GM23248 (cell line): ENCODE results near the gene PRODH.

ENCODE experiments used
- EZH2 ChIP-seq: fragments of 200-600 bp; sonication (generic); IDR thresholded peaks from 2 replicates; pipeline ENCODE4 v1.6.1; 2018; ENCODE audit warnings: antibody characterized with exemption, mild to moderate bottlenecking; ENCODE audit not compliant: insufficient read depth, poor library complexity, severe bottlenecking
- EZH2phosphoT487 ChIP-seq: fragments of 200-600 bp; sonication (generic); IDR thresholded peaks from 2 replicates; pipeline ENCODE4 v1.6.1; 2018; ENCODE audit warnings: antibody characterized with exemption, moderate library complexity, mild to moderate bottlenecking, low read depth; ENCODE audit not compliant: insufficient read depth

- TF ChIP-seq EZH2 (no peak), EZH2phosphoT487 (no peak)
These were observed 30.3 kb downstream of the PRODH start, which contains the start of gene DGCR6 for GRCh38 chr22:18905540-18906409.
